Central memory CD8-positive, alpha-beta T cell (primary cell): Measurements from ENCODE around the gene ADGRE3.
"Not testable (repeated sequence)": the region's sequence is repeated elsewhere in the genome, so short reads cannot be mapped to it uniquely, and the experiment has no call there.

ENCODE experiments used
- ATAC-seq: fragments of 150-1000 bp; cut with Tn5 transposase; replicated peaks from 2 replicates; pipeline ENCODE4 v1.10.0; 2022; ENCODE audit warnings: mild to moderate bottlenecking, moderate FRiP score, moderate number of reproducible peaks; ENCODE audit not compliant: poor library complexity, severe bottlenecking; ENCODE audit errors: extremely low read depth
- DNase-seq, 2 donors: peaks; one replicate each; pipeline ENCODE4 v3.0.0; 2021; ENCODE audit warnings: low spot score in 2 of 2
- H3K27ac Mint-ChIP-seq: one replicate; pipeline ENCODE4 v1.8.0; 2022; ENCODE audit warnings: low read depth, mild to moderate bottlenecking, moderate library complexity, mixed read lengths
- H3K27me3 Mint-ChIP-seq: one replicate; pipeline ENCODE4 v1.8.0; 2022; ENCODE audit warnings: mixed read lengths
- H3K36me3 Mint-ChIP-seq: one replicate; pipeline ENCODE4 v1.8.0; 2022; ENCODE audit warnings: mild to moderate bottlenecking, moderate library complexity, mixed read lengths; ENCODE audit not compliant: insufficient read depth
- H3K4me1 Mint-ChIP-seq: one replicate; pipeline ENCODE4 v1.8.0; 2022; ENCODE audit warnings: mixed read lengths
- H3K4me3 Mint-ChIP-seq: one replicate; pipeline ENCODE4 v1.8.0; 2022; ENCODE audit warnings: mild to moderate bottlenecking, moderate library complexity, mixed read lengths
- H3K9me3 Mint-ChIP-seq: one replicate; pipeline ENCODE4 v1.8.0; 2022; ENCODE audit warnings: mixed read lengths

The ADGRE3 gene

DNA sequence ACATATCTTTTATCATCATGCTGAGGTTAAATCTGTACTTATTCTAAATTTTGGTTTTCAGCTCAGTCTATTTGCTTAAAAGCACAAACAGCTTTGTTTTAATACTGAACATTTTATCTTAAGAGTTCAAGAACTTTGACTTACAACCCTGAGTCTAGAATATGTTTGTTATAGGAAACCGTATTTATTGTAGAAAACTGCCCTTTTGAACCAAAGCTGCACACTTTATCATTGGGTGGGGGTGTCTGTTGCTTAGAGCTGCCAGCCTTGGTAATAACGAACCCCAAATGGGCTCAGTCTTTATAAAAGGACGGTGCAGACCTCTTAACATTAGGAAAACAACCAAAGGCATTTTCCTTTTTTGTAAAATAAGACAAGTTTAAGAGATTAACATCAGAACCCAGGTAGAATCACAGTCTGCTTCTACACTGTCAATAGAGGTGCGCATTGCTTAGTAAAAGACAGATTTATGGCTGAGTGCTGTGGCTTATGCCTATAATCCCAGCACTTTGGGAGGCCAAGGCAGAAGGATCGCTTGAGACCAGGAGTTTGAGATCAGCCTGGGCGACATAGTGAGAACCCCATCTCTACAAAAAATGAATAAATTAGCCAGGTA is 14.7 kb downstream of the ADGRE3 start:
- no peaks in the 10 kb centered on the region for H3K36me3 Mint-ChIP-seq
- no peaks in the 10 kb centered on the region for H3K4me1 Mint-ChIP-seq
- no peak for DNase-seq
- no peak for ATAC-seq
- H3K9me3 Mint-ChIP-seq, result no peaks in the 10 kb centered on the region
- H3K4me3 Mint-ChIP-seq, result no peak overlapping the region
- H3K27me3 Mint-ChIP-seq, result peaks cover 33% of the 10 kb centered on the region
- no peak overlapping the region for H3K27ac Mint-ChIP-seq

DNA sequence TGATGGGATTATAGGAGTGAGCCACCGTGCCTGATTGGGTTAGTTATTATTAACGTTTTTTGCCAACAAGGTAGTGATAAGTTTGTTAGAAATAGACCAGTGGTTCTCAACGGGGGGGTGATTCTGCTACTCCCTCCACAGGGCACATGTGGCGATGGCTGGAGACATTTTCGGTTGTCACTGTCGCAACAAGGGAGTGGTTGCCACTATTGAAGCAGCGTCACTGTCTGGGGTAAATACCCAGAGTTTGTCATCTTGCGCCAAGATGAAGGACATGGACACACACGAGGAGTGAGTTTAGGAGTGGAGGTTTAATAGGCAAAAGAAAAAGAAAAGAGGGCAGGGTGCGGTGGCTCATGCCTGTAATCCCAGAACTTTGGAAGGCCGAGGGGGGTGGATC is 18.9 kb downstream of the ADGRE3 start:
- no peaks in the 10 kb centered on the region for H3K9me3 Mint-ChIP-seq
- DNase-seq (no peak), ATAC-seq (no peak)
- H3K27me3 Mint-ChIP-seq, result peaks cover 38% of the 10 kb centered on the region
- H3K4me1 Mint-ChIP-seq, result no peaks in the 10 kb centered on the region
- H3K36me3 Mint-ChIP-seq, result peaks cover 1% of the 10 kb centered on the region
- H3K27ac Mint-ChIP-seq, result no peak overlapping the region
- H3K4me3 Mint-ChIP-seq, result no peak overlapping the region

- no peak overlapping the region for H3K4me3 Mint-ChIP-seq
- ATAC-seq, result no peak
- H3K27ac Mint-ChIP-seq, result no peak overlapping the region
- H3K27me3 Mint-ChIP-seq, result peaks cover 40% of the 10 kb centered on the region
- H3K4me1 Mint-ChIP-seq, result no peaks in the 10 kb centered on the region
- H3K36me3 Mint-ChIP-seq, result peaks cover 2% of the 10 kb centered on the region
- no peak for DNase-seq
- H3K9me3 Mint-ChIP-seq, result no peaks in the 10 kb centered on the region
Measured at GRCh38 chr19:14654786-14655560, 19.7 kb downstream of the ADGRE3 start.

- DNase-seq, result no peak
- H3K27me3 Mint-ChIP-seq, result peaks cover 40% of the 10 kb centered on the region
- H3K4me3 Mint-ChIP-seq, result no peak overlapping the region
- no peaks in the 10 kb centered on the region for H3K9me3 Mint-ChIP-seq
- ATAC-seq, result no peak
- no peaks in the 10 kb centered on the region for H3K4me1 Mint-ChIP-seq
- no peak overlapping the region for H3K27ac Mint-ChIP-seq
- peaks cover 2% of the 10 kb centered on the region for H3K36me3 Mint-ChIP-seq
Measured at GRCh38 chr19:14650161-14650560, 24.5 kb downstream of the ADGRE3 start.

- Mint-ChIP-seq H3K36me3 (peaks cover 2% of the 10 kb centered on the region), H3K4me3 (no peak overlapping the region), H3K9me3 (no peaks in the 10 kb centered on the region), H3K27ac (no peak overlapping the region), H3K4me1 (no peaks in the 10 kb centered on the region), H3K27me3 (peaks cover 31% of the 10 kb centered on the region)
- no peak for DNase-seq
- no peak for ATAC-seq
Measured at GRCh38 chr19:14649020-14649419, 25.6 kb downstream of the ADGRE3 start.

GRCh38 chr19:14648506-14648905 is 26.1 kb downstream of the ADGRE3 start:
- no peaks in the 10 kb centered on the region for H3K9me3 Mint-ChIP-seq
- H3K27me3 Mint-ChIP-seq, result peaks cover 36% of the 10 kb centered on the region
- no peak overlapping the region for H3K4me3 Mint-ChIP-seq

DNA sequence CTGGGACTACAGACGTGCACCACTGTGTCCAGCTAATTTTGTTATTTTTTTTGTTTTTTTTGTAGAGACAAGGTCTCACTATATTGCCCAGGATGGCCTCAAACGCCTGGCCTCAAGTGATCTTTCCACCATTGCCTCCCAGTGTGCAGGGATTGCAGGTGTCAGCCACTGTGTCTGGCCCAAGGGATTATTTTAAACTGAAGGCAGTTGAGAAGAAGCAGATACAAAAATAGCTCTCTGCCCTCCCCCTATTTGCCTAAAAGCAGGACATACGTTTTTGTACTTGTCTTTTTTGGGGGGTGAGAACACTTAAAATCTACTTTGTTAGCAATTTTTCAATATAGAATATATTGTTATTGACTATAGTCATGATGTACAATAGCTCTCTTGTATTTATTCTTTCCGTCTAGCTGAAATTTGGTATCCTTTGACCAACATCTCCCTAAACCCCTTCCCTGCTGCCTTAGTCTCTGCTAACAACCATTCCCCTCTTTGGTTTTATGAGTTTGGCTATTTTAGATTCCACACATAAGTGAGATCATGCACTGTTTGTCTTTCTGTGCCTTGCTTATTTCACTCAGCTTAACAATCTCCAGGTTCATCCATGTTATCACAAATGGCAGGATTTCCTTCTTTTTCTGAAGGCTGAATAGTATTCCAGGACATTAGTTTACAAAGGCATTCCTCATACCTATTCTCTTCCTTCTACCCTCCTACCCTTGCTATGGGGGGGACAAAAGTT is 34.9 kb downstream of the ADGRE3 start:
- no peak overlapping the region for H3K4me3 Mint-ChIP-seq
- H3K27ac Mint-ChIP-seq, result no peak overlapping the region
- peaks cover 54% of the 10 kb centered on the region for H3K27me3 Mint-ChIP-seq
- H3K9me3 Mint-ChIP-seq, result peaks cover 15% of the 10 kb centered on the region
- ATAC-seq (no peak), DNase-seq (no peak)
- H3K4me1 Mint-ChIP-seq, result no peaks in the 10 kb centered on the region
- H3K36me3 Mint-ChIP-seq, result peaks cover 5% of the 10 kb centered on the region

More at GRCh38 chr19:14648506-14648905, 26.1 kb downstream of the ADGRE3 start:
- Mint-ChIP-seq H3K36me3 (peaks cover 2% of the 10 kb centered on the region), H3K4me1 (no peaks in the 10 kb centered on the region), H3K27ac (no peak overlapping the region)
- DNase-seq (no peak), ATAC-seq (no peak)

- ATAC-seq (no peak), DNase-seq (no peak)
- Mint-ChIP-seq H3K4me3 (no peak overlapping the region), H3K27me3 (peaks cover 2% of the 10 kb centered on the region), H3K4me1 (no peaks in the 10 kb centered on the region), H3K9me3 (peaks cover 5% of the 10 kb centered on the region), H3K36me3 (no peaks in the 10 kb centered on the region), H3K27ac (no peak overlapping the region)
Measured at GRCh38 chr19:14632286-14632685, 42.4 kb downstream of the ADGRE3 start.

DNA sequence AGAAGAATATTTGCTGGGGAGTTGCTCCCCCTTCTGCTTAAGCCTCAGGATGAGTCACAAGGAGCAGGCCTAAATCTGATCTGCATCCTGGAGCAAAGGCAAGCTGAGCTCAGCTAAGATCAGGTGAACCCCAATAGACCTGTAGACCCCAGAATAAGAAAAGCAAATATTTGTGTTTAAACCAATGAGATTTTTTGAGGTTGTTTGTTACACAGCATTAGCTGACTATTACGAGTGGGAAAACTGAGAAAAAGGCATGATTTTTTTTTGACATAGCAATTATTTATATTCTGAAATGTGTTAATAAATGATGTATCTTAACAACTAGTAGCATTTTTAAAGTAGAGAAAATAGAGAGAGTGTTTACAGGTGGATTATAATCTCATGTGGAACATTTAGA is 45.1 kb downstream of the ADGRE3 start:
- H3K27me3 Mint-ChIP-seq, result peaks cover 17% of the 10 kb centered on the region
- no peaks in the 10 kb centered on the region for H3K36me3 Mint-ChIP-seq
- DNase-seq, result no peak
- no peak overlapping the region for H3K4me3 Mint-ChIP-seq
- H3K27ac Mint-ChIP-seq, result no peak overlapping the region
- no peaks in the 10 kb centered on the region for H3K4me1 Mint-ChIP-seq
- H3K9me3 Mint-ChIP-seq, result peaks cover 5% of the 10 kb centered on the region
- ATAC-seq, result no peak

DNA sequence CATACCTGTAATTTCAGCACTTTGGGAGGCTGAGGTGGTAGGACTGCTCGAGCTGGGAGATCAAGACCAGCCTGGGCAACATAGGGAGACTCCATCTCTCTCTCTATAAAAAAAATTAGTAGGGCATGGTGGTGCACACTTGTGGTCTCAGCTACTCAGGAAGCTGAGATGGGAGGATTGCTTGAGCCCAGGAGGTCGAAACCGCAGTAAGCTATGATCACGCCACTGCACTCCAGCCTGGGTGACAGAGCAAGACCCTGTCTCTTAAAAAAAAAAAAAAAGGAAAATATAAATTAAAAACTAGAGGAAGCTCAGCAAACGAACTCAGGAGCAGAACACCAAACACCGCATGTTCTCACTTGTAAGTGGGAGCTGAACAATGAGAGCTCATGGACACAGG is 50.2 kb downstream of the ADGRE3 start:
- peaks cover 17% of the 10 kb centered on the region for H3K27me3 Mint-ChIP-seq
- H3K27ac Mint-ChIP-seq, DNase-seq, H3K36me3 Mint-ChIP-seq, H3K4me1 Mint-ChIP-seq, H3K4me3 Mint-ChIP-seq, ATAC-seq, H3K9me3 Mint-ChIP-seq: not testable (repeated sequence)

DNA sequence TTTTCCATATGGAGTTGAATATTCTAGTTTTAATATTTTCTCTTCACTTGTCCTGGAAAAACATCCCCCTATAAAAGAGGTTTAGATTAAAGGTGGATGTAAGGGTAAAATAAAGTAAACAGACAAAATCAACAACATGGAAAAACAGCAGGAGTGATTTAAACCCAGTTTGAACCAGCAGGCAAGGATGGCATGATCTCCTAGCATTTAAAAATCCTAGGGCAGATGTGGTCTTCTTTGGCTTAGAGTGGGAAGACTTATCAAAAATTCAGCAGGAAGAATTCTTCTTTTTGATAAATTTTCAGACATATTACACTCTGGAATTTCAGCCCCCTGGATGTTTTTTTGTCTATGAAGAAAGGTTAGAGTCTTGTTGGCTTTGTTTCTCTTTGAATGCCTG is 55.2 kb downstream of the ADGRE3 start:
- no peak for DNase-seq
- Mint-ChIP-seq H3K27ac (no peak overlapping the region), H3K36me3 (peaks cover 2% of the 10 kb centered on the region), H3K4me1 (no peaks in the 10 kb centered on the region), H3K4me3 (no peak overlapping the region), H3K27me3 (peaks cover 24% of the 10 kb centered on the region), H3K9me3 (peaks cover 8% of the 10 kb centered on the region)
- ATAC-seq, result no peak

DNA sequence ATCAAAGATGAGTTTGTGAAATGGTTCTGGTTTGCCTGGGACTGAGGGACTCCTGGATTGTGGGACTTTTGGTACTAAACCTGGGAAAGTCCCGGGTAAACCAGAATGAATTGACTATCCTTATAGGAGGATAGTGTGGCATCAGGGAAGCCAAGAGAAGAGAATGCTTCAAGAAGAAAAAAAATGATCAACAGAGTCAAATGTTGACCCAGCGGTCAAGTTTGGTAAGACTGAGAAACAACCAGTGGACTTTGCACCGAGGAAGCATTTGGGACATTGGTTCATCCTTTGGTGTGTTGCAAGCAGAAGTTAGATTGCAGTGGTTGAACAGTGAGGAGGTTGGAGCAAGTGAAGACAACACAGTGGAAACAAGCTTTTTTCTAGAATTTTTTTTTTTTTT is 58.2 kb downstream of the ADGRE3 start:
- no peak overlapping the region for H3K4me3 Mint-ChIP-seq
- no peak overlapping the region for H3K27ac Mint-ChIP-seq
- peaks cover 8% of the 10 kb centered on the region for H3K9me3 Mint-ChIP-seq
- DNase-seq (no peak), ATAC-seq (no peak)
- H3K27me3 Mint-ChIP-seq, result peaks cover 24% of the 10 kb centered on the region
- no peaks in the 10 kb centered on the region for H3K4me1 Mint-ChIP-seq
- peaks cover 2% of the 10 kb centered on the region for H3K36me3 Mint-ChIP-seq

GRCh38 chr19:14615623-14616022 is 59.0 kb downstream of the ADGRE3 start:
- Mint-ChIP-seq H3K4me1 (no peaks in the 10 kb centered on the region), H3K9me3 (peaks cover 8% of the 10 kb centered on the region), H3K27me3 (peaks cover 24% of the 10 kb centered on the region), H3K36me3 (peaks cover 2% of the 10 kb centered on the region), H3K27ac (no peak overlapping the region), H3K4me3 (no peak overlapping the region)
- DNase-seq (no peak), ATAC-seq (no peak)
